ENCODE results near the gene KTN1.

KTN1 gene

GRCh38 chr14:55673048-55673447, 93.0 kb downstream of the KTN1 start:
- no peak for DNase-seq (ENCODE audit: low spot score)

- no peak for DNase-seq (ENCODE audit: low spot score)
Measured at GRCh38 chr14:55681096-55681495, 101.1 kb downstream of the KTN1 start.

- DNase-seq (ENCODE audit: low spot score), result no peak
Measured at GRCh38 chr14:55684956-55685584, 105.1 kb downstream of the KTN1 start.

GRCh38 chr14:55686713-55687112, 106.7 kb downstream of the KTN1 start:
- no peak for DNase-seq (ENCODE audit: low spot score)

- DNase-seq (ENCODE audit: low spot score), result no peak
Measured at GRCh38 chr14:55688566-55688965, 108.6 kb downstream of the KTN1 start.

DNA sequence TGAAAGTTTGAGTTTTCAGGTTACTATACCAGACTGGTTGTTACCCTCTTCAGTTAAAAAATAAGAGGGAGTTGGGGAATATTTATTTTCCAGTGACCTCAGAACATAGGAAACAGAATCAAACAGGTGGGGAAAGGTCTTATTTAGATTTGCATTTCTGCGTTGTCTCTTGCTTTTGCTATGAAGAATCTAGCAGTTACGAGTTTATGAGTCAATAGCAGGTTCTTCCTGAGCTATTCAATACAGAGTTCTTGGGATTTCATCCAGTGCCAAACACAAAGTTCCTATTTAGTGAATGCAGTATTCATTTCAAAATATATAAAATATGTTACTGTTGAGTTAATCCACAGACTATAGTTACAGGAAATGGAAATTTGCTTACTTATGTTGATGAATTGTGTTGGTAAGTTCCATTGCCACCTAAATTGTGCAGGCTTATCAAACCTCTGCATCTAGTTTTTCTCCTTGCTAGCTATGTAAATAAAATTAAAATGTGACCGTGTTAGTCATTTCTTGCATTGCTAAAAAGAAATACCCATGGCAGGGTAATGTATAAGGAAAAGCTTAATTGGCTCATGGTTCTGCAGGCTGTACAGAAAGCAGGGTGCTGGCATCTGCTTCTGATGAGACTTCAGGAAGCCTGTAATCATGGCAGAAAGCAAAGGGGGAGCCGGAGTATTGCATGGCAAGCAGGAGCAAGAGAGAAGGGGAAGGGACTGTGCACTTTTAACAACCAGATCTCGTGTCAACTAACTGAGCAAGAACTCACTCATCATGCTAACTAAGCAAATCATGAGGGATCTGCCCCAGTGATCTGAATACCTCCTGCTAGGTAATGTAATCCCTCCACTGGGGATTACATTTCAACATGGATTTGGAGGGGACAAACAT, 110.2 kb downstream of the KTN1 start:
- no peak for DNase-seq (ENCODE audit: low spot score)

DNA sequence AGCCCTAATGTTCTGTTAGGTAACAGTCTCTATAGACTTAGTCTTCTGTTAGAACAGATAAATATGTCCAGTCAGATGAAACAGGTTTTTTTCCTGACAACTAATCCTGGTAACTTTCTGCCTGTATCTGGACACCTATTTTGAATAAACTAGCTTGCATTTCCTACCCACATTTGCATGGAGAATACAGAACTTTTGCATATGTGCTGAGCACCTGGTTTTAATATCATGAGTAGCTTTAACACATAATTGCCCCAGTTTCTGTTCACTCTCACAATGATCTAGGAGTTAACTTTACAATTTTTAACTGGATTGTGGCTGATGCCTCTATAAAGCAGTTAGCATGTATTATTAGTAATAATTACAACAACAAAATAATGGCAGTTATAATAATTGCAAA, 111.7 kb downstream of the KTN1 start:
- DNase-seq (ENCODE audit: low spot score), result no peak

GRCh38 chr14:55693904-55694303, 113.9 kb downstream of the KTN1 start:
- no peak for DNase-seq (ENCODE audit: low spot score)

DNA sequence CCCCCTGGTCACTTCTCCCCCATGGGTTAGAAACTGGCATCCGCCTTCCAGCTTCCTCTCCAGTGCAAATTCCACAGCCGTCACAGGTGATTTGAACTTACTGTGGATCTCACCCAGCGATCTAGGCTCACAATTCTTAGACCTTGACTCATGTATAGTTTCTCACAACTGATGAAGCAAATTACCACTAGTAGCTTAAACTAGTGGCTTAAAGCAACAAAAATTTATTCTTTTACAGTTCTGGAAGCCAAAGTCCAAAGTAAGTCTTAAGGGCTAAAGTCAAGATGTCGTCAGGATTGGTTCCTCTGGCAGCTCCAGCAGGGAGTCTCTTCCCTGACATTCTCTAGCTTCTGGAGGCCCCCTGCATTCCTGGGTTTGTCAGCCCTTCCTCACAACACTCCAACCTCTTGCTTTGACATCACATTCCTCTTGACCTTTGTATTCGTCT, 117.4 kb downstream of the KTN1 start:
- DNase-seq (ENCODE audit: low spot score), result no peak

DNA sequence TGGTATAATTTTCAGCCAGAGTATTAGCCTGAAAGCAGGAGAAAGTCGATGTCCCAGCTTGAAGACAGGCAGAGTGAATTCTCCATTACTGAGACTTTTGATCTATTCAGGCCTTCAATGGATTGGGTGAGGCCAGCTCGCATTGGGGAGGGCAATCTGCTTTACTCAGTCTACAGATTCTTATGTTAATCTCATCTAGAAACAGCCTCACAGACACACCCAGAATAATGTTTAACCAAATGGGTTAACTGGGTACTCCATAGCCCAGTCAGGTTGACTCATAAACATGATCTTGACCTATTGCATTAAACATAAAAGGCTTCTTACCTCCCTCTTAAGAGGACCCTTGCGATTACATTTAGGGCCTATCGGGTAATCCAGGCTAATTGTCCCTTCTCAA, 118.0 kb downstream of the KTN1 start:
- DNase-seq (ENCODE audit: low spot score), result no peak

DNA sequence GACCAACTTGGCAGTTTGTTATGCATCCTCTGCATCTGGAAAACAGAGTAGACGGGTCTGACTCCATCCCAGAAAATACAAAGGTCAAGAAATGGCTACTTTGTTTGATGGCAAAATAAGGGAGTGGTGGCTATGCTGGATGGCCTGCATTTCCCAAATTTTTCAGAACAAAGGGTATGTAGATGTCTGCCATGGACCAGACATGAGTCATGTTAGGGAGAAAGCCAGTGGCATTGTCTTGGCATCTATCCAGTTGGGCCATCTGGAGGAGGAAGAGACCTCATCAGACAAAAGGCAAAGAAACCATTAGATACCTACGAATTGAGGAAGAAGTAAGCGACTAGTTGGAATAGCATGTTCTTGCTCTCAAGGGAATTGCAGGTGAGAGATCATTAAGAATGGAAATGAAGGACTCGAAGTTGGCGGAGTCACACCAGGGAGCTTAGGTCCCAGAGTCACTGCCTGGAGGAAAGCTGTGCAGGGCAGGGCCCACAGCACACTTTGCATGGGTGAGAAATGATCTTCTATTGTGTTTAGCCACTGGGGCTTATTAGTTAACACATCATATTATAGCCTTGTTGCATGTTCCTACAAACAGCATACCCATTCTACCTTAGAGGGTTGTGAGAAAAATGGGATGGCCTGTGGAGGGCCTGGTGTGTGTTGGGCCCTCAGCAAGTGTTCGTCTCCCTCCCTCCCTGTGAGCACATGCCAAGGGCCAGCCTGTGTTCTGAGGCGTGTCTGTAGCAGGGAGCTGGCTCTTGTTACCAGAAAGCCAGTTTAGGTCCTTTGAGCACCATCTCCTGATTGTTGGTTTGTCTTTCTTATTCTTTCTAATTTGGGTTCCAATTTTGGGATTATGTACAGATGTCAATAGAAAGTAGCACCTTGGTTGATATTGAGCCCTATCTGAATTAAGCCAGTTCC, 119.4 kb downstream of the KTN1 start:
- DNase-seq (ENCODE audit: low spot score), result no peak

DNA sequence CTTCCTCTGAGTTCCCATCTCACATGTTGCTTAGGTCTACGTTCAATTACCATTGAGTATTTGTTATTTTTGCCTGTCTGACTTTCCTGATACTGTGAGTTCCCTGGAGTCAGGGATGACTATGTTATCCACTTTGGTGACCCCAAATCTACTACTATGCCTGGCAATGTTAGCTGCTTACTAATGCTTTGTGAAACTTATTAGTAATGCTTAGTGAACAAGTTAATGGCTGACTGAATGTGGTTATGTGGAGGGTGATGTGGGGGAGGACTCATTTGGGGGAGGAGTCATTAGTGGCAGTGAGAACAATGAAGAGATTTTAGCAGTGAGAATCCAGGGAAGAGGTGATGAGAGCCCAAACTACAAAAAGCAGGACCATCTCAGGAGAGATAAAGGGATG, 121.6 kb downstream of the KTN1 start:
- no peak for DNase-seq (ENCODE audit: low spot score)

DNA sequence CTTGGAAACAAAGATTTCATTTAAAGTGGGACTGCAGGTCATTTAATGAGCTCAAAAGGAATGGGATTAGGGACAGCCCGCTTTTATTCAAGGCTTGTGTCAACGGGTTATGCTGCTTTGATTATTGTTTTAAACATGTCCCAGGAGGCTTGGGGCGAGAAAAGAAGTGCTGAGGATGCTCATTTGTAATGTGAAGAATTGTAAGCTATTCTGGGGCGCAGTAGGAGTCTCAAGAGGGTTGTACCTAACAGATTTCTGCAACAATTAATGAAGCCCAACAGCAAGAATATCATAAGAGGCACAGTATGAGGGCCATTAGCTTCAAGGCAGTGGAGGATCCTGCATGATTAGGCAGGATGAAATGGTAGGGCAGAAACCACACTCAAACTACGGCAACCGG, 122.5 kb downstream of the KTN1 start:
- no peak for DNase-seq (ENCODE audit: low spot score)

- no peak for DNase-seq (ENCODE audit: low spot score)
Measured at GRCh38 chr14:55704654-55705053, 124.6 kb downstream of the KTN1 start.

DNA sequence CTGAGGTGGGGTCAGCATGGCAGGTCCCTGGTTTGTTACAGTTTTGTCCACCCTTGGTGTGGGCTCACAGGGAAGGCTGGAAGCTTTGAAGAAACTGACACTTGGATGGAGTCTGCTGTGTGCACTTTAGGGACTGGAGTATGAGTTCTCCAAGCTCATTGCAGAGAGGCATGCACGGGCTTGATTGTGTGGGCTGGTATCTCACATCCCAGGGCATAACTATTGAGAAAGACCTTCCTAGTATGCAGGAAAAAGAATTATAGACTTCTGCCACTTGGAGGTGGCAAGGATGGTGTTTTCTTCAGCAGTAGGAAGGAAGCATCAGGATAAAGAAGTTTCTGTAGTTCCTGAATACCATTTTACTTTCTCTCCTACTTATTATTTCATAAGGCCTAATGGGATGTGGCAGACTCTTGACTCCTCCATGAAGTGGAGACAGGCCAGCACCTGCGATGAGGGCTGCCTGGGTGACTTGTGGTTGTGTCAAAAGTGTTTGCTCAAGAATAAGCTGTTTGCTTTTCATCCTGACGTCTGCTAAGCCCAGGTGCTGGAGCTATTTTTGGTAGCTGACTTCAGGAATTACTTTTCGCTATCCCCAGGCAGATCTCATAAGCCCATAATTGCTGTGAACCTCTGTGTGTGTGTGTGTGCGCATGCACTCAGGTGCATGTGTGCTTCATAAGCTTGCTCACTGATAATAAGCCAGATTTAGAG, 125.8 kb downstream of the KTN1 start:
- no peak for DNase-seq (ENCODE audit: low spot score)

- DNase-seq (ENCODE audit: low spot score), result no peak
Measured at GRCh38 chr14:55706365-55706684, 126.3 kb downstream of the KTN1 start.

DNA sequence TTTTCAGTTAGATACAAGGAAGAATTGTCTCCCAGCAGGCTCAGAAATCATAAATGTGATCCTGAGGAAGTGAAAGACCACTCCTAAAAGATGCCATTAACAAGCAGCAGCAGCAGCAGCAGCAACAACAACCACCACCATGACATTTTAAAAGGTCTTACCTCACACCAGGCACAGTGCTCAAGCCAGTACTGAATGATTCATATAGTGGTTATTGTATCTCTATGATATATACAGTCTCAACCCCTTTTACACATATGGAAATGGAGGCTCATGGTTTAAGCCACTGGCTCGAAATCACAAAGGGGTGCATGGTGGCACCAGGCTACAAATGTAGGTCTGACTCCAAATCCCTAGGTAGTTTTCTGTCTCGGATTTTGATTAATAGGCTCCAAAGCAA, 126.9 kb downstream of the KTN1 start:
- DNase-seq (ENCODE audit: low spot score), result no peak

DNA sequence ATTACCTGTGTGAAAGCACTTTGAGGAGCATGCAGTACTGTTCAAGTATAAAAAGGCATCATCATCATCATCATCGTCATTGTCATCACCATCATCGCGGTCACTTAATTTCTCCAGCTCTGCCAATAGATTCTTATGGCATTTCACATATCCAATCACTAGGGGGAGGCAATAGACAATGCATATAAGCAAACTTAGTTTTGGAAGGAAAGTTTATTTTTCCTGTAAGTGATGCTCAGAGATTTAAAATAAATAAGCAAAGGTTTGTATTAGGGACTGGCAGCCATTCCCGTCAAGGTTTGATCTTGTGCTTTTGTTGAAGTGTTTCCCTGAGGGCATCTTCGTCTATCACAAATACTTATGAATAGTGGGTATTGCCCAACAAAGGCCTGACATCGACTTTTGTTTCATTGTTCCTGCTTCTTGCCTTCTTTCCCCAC, 127.4 kb downstream of the KTN1 start:
- DNase-seq (ENCODE audit: low spot score), result no peak

DNA sequence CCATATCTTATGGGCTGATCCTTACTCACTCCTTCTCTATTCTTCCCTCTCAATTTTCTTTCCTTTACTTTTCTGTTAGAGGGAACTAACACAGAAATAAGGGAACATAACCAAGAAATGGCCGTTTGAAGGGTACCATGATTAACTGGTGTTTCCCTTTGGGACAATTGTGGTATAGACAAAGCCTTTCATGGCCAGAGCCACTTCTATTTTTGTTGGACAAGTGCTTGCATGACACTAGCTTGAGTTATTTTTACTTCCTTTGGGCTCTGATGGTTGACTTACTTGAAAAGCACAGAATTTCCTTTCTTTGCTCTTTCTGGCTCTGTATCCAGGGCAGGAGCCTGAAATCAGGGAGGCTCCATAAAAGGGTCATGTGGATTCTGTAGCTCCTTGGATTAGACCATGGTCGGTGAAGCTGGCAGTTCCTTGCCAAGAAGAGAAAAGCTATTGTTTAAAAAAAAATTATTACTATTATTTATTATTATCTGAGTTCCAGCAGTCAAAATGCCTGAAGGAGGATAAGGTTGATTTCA, 130.6 kb downstream of the KTN1 start:
- no peak for DNase-seq (ENCODE audit: low spot score)

DNA sequence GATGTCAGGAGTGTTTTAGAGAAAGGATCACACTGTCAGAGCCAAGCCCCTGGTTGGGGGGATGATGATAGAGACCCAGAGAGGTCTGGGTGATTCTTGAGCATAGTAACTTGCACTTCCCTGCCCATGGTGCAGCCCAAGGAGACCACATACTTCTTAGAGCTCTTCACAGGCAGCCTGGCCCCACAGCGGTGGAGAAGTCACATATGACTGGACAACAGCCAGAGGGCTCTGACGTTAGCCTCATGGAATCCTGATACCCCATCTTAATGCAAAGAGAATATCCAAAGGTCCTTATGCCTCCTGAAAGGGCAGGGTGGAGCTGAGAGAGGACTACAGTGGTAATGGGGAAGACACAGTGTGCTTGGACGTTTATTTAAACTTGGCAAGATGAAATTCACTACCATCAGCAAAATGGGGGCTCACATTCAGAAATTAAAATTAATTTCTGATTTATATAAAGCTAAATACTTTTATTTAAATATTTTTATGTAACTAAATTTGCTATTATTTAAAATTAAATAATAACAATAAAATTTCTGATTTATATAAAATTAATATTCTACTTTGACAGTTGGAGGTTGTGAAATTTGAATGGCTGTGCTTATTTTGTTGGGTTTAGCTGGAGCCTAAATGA, 131.3 kb downstream of the KTN1 start:
- no peak for DNase-seq (ENCODE audit: low spot score)

DNA sequence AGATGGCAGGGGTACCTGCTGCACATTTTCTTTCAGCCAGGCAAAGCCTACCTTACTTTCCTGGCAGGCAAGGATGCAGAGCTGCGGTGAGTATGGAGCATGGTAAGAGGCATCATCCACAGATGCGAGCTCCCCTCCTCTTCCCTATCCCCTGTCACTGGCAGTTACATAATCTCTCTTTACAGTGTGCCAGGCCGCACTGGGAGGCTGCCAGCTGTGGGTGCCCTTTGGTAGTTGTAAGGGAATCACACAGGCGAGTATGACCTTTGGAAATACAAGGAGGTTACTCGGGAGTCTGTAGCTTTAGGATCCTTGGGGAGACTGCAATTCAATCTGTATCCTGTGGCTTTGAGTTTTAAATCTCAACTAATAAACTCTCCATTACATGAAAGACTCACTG, 132.5 kb downstream of the KTN1 start:
- no peak for DNase-seq (ENCODE audit: low spot score)
